GM13977 (cell line): ENCODE results near the gene HTR3C.
"Not testable (repeated sequence)": the region's sequence is repeated elsewhere in the genome, so short reads cannot be mapped to it uniquely, and the experiment has no call there.

Experiments used
- DNase-seq: peaks from one replicate; pipeline ENCODE4 v3.0.0; 2012; ENCODE audit warnings: low spot score
- in situ Hi-C: fragments of 300-500 bp; cut with MboI; formaldehyde crosslinking; loops from one replicate; pipeline ENCODE4 v1.12.0; 2022; ENCODE audit warnings: low sequenced_read_pairs, low pct_unique_long_range_greater_than_20kb, mixed read lengths, inconsistent platforms; ENCODE audit not compliant: unreplicated experiment
- TF ChIP-seq, protein P1 (sequence below): IDR thresholded peaks from 2 replicates; pipeline ENCODE4 v1.5.1; 2012; ENCODE audit warnings: mild to moderate bottlenecking, control low read depth; ENCODE audit not compliant: insufficient read depth; ENCODE audit errors: extremely low read depth, missing control alignments

Gene HTR3C, protein sequence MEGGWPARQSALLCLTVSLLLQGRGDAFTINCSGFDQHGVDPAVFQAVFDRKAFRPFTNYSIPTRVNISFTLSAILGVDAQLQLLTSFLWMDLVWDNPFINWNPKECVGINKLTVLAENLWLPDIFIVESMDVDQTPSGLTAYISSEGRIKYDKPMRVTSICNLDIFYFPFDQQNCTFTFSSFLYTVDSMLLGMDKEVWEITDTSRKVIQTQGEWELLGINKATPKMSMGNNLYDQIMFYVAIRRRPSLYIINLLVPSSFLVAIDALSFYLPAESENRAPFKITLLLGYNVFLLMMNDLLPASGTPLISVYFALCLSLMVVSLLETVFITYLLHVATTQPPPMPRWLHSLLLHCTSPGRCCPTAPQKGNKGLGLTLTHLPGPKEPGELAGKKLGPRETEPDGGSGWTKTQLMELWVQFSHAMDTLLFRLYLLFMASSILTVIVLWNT

DNA sequence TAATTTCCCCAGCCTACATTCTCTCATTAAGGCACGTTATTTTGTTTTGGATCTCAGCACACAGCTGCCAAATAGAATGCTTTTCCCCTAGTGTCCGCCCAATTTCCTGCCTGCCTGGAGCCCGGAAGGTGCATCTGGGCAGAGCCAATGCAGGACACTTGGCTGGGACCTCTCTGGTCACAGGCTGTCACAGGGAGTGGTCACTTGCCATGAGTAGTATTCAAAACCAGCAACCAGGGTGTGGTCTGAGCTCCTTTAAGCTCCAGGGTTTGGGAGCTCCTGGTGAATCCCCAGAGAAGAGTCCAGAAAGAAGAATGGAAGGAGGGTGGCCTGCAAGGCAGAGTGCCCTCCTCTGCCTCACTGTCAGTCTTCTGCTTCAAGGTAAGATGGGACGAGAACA lies at the start of gene HTR3C:
HTR3C (plus strand) TSS at position 281 of the 400 bp plus-strand sequence; CDS start at position 315, 34 bp downstream.
- in situ Hi-C loops = no loop called here
- TF ChIP-seq, protein P1, sequence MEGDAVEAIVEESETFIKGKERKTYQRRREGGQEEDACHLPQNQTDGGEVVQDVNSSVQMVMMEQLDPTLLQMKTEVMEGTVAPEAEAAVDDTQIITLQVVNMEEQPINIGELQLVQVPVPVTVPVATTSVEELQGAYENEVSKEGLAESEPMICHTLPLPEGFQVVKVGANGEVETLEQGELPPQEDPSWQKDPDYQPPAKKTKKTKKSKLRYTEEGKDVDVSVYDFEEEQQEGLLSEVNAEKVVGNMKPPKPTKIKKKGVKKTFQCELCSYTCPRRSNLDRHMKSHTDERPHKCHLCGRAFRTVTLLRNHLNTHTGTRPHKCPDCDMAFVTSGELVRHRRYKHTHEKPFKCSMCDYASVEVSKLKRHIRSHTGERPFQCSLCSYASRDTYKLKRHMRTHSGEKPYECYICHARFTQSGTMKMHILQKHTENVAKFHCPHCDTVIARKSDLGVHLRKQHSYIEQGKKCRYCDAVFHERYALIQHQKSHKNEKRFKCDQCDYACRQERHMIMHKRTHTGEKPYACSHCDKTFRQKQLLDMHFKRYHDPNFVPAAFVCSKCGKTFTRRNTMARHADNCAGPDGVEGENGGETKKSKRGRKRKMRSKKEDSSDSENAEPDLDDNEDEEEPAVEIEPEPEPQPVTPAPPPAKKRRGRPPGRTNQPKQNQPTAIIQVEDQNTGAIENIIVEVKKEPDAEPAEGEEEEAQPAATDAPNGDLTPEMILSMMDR = no peak
- DNase-seq = no peak

DNA sequence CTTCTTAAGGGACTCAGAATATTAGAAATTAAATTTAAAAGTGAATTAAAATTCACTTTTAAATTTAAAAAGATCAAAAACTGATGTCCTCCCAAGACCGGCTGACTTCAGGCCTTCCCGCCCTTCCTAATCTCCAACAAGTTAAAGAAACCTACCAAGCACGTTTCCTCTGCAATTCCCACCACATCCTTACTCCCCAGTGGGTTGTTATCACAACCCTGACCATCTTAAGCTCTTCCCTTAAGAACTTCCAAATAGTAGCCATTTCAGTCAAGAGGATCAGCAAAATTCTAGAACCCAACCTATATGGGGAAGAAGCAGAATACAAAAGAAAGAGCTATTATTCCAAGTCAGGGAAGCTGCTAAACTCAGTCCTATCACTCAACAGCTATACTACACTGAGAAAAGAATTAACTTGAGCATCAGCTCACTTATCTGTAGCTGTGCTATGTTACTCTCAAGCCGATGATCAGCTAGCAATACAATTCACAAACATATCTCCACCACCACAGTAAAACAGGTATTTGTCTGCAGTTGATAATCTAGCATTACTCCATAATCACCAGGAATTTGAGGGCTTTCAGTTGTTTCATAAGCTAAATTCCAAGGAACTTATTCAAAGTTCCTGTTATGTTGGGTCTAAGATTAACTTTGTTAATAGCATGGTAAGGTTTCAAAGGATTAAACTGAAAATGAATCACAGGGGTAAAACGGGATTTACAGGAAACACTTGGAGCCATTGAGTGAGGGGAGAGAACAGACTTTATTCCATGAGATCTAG lies 49.5 kb upstream of the HTR3C start:
- TF ChIP-seq, protein P1 = no peak
- in situ Hi-C loops = loop anchor here (10.0 kb wide), 1 partner anchor 99 kb away; no protein-coding TSS in a partner anchor
- no peak for DNase-seq

DNA sequence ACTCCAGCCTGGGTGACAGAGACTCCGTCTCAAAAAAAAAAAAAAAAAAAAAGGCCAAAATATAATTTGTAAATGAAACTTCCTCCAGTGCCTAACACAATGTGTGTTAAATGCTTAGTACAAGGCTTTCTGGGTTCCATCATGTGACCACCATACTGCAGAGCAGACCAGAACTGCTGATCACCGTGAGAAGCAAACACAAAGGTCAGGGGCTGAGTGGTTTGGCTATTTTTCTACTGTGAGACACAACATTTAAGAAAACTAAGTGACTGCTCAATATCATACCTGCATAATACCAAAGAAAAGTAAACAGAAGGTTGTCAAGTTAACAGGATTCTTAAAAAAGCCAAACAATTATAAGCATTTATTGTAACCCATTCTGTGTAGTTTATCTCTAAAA lies 48.4 kb upstream of the HTR3C start:
- in situ Hi-C loops = loop anchor here (10.0 kb wide), 1 partner anchor 100 kb away; no protein-coding TSS in a partner anchor
- TF ChIP-seq, protein P1 = no peak
- no peak for DNase-seq

DNA sequence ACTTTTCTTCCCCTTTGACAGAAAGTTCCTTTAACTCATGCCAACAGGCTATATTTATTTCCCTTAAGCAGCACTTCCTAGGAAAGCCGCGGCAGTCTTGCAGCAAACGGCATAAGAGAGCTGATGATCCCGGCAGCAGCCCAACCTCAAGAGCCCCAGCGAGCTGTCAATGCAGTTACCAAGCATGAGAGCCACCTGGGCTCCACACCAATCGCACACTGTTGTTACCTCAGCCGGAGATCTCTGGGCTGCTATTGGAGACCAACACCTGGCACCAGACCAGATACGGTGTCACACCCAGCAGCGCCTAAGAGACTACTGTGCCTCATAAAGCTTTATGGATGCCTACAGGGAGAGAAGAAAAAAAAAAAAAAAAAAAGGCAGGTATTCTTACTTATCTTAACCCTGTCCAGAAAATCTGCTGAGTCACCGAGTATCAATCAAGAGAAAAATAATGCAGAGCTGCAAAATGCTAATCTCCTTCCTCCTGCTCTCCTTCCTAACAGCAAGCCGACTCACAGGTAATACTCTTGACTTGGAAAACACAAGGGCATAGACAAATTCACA lies 46.8 kb upstream of the HTR3C start:
- TF ChIP-seq, protein P1 = no peak
- peak; percentile 69 for DNase-seq
- in situ Hi-C loops = loop anchor here (10.0 kb wide), 1 partner anchor 101 kb away; no protein-coding TSS in a partner anchor

DNA sequence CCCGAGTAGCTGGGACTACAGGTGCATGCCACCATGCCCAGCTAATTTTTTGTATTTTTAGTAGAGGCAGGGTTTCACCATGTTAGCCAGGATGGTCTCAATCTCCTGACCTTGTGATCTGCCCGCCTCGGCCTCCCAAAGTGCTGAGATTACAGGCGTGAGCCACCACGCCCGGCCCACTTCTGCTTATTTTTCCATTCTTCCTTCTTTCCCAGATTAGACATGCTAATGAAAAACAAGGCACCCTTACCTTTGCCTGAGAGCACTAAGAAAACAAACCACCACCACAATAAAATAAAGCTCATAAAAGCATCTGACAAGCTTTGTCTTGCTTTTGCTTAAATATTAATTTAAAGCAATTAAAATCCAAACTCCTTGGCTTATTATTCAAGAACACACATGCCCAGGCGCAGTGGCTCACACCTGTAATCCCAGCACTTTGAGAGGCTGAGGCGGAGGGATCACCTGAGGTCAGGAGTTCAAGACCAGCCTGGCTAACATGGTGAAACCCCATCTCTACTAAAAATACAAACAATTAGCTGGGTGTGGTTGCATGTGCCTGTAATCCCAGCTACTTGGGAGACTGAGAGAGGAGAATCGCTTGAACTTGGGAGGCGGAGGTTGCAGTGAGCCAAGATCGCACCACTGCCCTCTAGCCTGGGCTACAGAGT lies 45.6 kb upstream of the HTR3C start:
- DNase-seq = not testable (repeated sequence)
- in situ Hi-C loops = loop anchor here (10.0 kb wide), 1 partner anchor 102 kb away; no protein-coding TSS in a partner anchor

DNA sequence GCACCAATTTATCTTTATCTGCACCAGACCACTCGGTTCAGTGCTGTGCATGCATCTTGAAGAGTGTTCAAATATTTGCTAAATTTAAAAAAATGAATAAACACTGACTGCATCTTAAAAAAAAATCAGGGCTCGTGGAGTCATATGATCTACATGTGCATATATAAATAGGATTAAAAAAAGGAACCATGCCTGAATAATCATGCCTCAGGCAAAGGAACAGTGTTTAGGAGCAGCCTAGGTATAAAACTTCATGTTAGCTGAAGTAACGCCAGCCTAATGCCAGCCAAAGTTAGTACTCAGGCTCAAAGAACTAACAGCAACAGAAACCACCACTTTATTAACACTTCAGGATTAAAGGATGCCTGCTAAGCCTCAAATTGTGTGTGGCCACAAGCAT lies 44.7 kb upstream of the HTR3C start:
- DNase-seq = no peak
- TF ChIP-seq, protein P1 = no peak
- in situ Hi-C loops = loop anchor here (10.0 kb wide), 1 partner anchor 103 kb away; no protein-coding TSS in a partner anchor
